ENCODE measurements around the gene PSME3.

Gene PSME3

DNA sequence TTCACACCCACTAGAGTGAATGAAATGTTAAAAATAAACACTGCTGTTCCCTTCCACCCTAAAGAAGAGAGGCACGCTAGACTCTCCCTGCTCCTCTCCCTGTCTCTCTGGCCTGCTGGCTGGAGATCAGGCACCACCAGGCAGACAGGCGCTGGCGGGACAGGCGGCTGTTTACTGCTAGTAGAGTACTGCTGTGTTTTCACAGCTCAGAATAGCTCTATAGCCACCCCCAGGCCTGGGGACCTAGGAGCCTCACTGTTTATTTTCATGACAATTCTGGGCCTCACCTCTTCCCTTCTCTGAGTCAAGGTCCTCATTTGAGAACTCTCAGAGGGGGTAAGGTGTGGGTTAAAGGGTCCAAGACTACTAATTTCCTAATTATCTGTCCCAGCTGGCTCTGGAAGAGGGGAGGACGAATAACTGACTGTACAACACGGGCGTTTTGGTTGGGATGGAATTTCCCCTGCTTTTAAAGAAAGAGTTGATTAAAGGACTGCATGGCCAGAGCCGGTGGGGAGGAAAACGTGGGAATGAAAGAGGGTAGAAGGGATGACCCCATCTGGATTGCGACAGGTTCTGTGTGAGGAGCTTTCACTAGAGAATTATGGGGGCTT lies 58.4 kb downstream of the PSME3 start:
- TF ChIP-seq, protein P1, sequence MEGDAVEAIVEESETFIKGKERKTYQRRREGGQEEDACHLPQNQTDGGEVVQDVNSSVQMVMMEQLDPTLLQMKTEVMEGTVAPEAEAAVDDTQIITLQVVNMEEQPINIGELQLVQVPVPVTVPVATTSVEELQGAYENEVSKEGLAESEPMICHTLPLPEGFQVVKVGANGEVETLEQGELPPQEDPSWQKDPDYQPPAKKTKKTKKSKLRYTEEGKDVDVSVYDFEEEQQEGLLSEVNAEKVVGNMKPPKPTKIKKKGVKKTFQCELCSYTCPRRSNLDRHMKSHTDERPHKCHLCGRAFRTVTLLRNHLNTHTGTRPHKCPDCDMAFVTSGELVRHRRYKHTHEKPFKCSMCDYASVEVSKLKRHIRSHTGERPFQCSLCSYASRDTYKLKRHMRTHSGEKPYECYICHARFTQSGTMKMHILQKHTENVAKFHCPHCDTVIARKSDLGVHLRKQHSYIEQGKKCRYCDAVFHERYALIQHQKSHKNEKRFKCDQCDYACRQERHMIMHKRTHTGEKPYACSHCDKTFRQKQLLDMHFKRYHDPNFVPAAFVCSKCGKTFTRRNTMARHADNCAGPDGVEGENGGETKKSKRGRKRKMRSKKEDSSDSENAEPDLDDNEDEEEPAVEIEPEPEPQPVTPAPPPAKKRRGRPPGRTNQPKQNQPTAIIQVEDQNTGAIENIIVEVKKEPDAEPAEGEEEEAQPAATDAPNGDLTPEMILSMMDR (IDR thresholded peaks at IDR 0.05; ENCODE audit: insufficient read depth, low read length, missing control alignments): no peak
- DNase-seq (ENCODE audit: low read depth, low spot score): no peak
- H3K4me3 ChIP-seq (ENCODE audit: low read depth, low read length): no peak overlapping the region
- POLR2A ChIA-PET: no interaction called here
- CTCF ChIA-PET: interaction anchor here (1.0 kb wide), 1 partner anchor 37 kb away, joined by 6 read pairs; no protein-coding TSS in a partner anchor

- POLR2A ChIA-PET: no interaction called here
- H3K4me3 ChIP-seq (ENCODE audit: low read depth, low read length): no peak overlapping the region
- CTCF ChIA-PET: interaction anchor here (1.6 kb wide), 1 partner anchor 36 kb away, joined by 4 read pairs; no protein-coding TSS in a partner anchor
- DNase-seq (ENCODE audit: low read depth, low spot score): no peak
- TF ChIP-seq, protein P1 (IDR thresholded peaks at IDR 0.05; ENCODE audit: insufficient read depth, low read length, missing control alignments): no peak
These were observed 60.2 kb downstream of the PSME3 start for GRCh38 chr17:42893359-42893758.
